NCI-H187 (cell line): Measurements from ENCODE around the gene HLA-DRB1.
"Not testable (repeated sequence)": the region's sequence is repeated elsewhere in the genome, so short reads cannot be mapped to it uniquely, and the experiment has no call there.

ENCODE experiments used
- DNase-seq, 2 experiments: peaks; one replicate each; lab custom pipeline; 2025; lab: John Stamatoyannopoulos, UW

HLA-DRB1 gene

DNA sequence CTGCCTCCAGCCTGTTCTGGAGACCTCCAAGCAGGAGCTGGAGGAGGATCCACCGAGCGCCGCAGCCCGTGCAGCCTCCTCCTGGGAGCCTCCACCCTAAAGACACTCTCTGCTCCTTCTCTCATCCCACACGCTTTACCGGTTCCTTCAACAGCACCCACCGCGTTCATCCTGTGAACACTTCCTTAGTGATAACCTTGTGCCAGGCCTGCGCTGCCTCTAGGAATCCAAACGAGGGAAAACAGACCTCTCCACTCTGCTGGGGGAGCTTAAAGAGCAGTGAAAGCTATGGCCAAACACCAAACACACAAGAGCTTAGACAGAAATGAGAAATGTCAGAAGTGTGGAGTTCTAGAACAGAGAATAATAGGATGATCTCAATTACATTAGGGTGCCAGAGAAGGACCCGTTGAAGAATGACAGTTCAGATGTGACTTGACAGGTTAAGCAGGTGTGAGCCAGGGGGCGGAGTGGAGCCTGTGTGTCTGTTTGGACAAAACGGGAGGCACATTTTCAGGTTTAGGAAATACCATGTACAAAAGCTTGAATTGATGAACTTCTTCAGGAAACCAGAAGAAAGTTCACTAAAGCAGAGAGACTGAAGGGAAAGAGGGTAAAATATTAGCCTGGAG lies 31.1 kb downstream of the HLA-DRB1 start:
- DNase-seq = no peak

DNA sequence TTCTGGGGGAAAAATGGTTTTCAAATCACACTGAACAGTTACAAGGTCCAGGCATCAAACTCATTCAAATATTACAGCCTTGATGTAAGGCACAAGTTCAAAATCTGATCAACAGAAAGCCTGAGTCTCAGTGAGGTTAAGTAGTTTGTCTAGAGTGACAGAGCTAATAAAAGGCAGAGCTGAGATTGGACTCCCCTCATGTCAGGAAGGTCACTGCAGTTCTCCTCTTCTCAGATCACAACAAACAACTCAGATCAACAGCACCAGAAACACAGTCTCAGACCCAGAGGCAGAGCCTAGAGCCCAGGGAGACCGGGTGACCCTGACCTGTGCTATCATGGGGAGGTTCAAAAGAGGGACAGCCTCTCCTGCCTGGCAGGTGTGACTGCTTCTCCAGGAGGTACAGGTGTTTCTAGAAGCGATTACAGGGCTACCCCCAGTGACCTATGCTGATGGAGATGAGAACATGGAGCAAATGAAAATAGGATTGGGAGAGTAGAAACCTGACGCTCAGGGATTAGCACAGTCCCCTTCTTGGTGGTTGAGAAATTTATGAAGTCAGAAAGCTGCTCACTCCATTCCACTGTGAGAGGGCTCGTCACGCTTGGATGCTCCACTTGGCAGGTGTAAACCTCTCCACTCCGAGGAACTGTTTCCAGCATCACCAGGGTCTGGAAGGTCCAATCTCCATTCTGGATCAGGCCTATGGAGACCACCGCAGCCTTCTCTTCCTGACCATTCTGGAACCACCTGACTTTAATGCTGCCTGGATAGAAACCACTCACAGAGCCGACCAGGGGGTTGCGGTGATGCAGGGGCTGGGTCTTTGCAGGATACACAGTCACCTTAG lies 35.3 kb downstream of the HLA-DRB1 start:
- DNase-seq = peak; percentile 31 to 45

DNA sequence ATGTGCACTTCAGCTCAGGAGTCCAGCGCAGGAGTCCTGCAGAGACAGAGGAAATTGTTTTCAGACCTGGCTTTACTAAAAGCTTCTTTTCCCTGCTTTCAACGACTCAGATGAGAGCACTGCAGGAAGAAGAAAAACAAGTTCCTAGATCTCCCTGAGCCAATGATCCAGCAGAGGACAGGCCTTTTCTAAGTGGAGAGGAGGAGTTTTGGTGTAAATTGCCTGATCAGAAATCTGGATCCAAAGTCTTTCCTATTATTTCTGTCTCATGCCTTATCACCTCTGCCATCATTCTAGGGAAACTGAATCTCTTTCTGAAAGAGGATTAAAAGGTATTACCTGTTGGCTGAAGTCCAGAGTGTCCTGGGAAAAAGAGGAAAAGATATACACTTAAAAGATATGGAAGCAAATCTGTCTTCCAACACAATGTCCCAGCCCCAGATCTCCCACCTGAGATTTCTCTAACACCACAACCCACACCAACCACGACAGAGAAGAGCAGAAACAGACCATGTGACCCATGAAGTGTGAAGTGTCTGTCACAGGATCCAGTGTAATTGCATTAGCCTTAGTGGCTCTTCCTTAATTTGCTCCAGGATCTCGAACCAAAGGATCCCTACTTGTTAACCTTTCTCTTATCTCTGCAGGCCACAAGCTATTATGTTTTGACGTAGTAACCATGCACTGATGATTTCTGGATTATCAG lies 36.5 kb downstream of the HLA-DRB1 start:
- no peak for DNase-seq

DNA sequence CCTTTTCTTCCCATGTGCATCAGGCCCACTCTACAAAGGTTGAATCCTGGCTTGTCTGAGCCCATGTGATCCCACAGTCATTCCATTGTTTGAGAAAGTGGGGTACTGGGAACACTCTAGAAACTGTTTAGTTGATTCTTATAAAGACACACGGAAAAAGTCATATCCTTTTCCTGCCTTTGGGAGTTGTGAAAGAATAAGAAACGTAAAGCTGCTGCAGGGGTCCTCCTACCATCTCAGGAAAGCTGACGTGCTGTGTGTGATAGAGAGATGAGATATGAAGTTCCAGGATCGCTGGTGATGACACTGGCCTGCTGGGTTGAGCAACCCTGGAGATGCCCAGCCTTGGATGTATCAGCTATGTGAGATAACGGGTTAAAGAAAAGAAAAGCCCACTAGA lies 38.2 kb downstream of the HLA-DRB1 start:
- no peak for DNase-seq

DNA sequence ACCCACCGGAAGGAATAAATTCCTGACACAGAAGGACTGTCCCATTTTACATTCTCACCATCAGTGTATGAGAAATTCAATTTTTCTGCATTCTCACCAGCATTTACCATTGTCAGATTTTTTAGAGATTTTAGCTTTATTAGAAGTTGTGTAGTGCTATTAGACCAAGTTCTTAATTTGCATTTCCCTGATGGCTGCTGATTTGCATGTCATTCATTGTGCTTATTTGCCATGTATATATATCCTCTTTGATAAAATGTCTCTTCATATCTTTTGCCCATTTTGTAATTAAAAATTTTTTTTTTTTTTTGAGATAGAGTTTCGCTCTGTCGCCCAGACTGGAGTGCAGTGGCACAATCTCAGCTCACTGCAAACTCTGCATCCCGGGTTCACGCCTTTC lies 49.8 kb downstream of the HLA-DRB1 start:
- no peak for DNase-seq

DNA sequence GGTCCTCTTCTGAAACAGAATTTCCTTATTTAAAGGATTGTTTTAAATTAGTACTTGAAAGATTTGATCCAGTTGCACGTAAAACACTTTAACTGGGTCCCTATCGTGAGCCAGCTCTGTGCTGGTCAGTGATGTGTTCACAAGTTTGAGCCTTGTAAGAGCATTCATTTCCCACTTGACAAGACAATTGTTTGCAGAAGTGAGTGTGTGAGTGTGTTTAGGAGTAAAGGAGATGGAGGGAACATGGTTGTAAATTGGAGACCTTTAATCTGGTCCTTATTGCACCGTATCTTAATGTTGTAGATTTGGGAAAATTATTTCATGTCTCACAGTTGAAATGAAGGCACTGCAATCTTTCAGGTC lies 59.2 kb downstream of the HLA-DRB1 start:
- not testable (repeated sequence) for DNase-seq

DNA sequence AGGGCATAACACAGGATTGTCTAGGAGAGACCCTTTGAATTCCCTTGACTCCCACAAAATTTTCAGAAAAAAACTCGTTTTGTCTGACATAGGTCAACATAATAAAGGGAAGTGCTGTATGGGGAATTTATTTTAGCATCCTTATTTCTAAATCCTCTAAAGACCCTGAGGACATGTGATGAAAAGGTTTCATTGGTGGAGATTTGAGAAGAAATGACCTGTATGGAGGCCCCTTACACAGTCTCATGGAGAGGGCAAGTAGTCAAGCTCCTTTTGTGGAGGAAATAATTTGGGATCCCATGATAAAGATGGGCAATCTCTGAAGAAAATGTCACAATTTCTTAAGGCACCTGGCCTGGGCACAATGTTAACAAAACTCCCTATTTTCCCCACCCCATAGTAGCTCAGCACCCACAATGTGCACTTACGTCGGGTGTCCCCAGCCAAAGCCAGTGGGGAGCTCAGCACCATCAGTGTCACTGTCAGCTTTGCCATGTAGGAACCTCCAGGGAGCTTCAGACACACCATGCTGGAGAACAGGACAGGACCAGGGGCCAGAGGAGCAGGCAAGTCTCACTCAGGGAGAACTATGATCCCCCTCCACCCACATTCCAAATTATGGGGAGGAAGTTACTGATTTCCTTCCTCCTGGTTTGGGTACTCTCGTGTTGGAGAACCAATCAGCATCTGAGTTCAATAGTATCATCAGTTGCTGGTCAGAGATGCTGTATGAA lies 59.8 kb downstream of the HLA-DRB1 start, which contains the start of gene HLA-DRB5:
TSS of gene HLA-DRB5 (minus strand) at position 591 of the 734 bp plus-strand sequence. CDS start at position 528, 63 bp downstream.
- DNase-seq = no peak
